ENCODE data around the gene CXXC1. TPM values are rescaled to one million over a fixed set of nuclear protein-coding genes. Genes with fewer than 3 reads are reported as not detected.
"Not testable (repeated sequence)": the region's sequence is repeated elsewhere in the genome, so short reads cannot be mapped to it uniquely, and the experiment has no call there.

The CXXC1 gene
- total RNA-seq, 1 donor from 2014 or later, result 60.2 TPM

DNA sequence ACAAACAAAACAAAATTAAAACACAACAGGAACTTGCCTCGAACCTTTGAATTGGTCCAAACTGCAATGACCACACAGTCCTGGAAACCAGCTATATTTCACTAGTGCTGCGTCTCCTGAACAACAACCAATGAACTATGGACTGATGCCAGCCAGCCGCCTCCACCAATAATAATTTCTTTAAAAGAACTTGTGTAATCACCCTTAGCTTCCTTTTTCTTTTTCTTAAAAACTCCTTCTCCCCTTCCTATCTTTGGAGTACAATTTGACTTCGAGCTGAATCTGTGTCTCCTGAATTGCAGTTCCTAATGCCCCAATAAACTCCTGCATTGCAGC is 1.6 kb upstream of the CXXC1 start:
- Histone ChIP-seq H3K9me3 (no peaks in the 10 kb centered on the region), H3K27ac (no peak overlapping the region), H3K4me1 (peaks cover 17% of the 10 kb centered on the region), H3K27me3 (ENCODE audit: low read depth) (no peaks in the 10 kb centered on the region), H3K36me3 (peaks cover 24% of the 10 kb centered on the region), H3K4me3 (no peak overlapping the region)
- TF ChIP-seq, protein P1, sequence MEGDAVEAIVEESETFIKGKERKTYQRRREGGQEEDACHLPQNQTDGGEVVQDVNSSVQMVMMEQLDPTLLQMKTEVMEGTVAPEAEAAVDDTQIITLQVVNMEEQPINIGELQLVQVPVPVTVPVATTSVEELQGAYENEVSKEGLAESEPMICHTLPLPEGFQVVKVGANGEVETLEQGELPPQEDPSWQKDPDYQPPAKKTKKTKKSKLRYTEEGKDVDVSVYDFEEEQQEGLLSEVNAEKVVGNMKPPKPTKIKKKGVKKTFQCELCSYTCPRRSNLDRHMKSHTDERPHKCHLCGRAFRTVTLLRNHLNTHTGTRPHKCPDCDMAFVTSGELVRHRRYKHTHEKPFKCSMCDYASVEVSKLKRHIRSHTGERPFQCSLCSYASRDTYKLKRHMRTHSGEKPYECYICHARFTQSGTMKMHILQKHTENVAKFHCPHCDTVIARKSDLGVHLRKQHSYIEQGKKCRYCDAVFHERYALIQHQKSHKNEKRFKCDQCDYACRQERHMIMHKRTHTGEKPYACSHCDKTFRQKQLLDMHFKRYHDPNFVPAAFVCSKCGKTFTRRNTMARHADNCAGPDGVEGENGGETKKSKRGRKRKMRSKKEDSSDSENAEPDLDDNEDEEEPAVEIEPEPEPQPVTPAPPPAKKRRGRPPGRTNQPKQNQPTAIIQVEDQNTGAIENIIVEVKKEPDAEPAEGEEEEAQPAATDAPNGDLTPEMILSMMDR (IDR thresholded peaks at IDR 0.05), result no peak
- intact Hi-C loops (cut with DNase I), result no loop called here
- DNase-seq (no peak), ATAC-seq (no peak)

DNA sequence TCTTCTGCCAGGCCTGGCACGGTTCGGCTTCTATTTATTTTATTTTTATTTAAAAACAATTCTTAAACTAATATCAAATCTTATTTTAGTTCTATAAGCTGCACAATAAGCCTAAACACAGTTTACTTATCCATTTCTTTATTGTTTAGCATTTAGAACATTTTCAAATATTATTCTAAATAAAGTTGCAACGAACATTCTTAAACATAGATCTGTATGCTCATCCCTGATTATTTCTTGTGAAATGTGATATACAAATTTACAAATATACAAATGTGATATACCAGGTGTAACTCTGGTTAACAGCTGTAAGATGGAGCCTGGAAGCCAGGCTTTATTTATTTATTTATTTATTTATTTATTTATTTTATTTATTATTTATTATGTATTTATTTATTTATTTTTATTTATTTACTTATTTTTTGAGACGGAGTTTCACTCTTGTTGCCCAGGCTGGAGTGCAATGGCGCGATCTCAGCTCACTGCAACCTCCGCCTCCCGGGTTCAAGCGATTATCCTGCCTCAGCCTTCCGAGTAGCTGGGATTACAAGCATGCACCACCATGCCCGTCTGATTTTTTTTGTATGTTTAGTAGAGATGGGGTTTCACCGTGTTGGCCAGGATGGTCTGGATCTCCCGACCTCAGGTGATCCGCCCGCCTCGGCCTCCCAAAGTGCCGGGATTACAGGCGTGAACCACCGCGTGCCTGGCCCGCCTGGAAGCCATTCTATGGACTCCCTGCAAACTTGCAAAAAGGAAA is 1.0 kb upstream of the CXXC1 start:
- H3K9me3 ChIP-seq; DNase-seq; intact Hi-C loops (cut with DNase I); H3K27me3 ChIP-seq (ENCODE audit: low read depth); ATAC-seq: not testable (repeated sequence)
- peaks cover 29% of the 10 kb centered on the region for H3K36me3 ChIP-seq
- H3K27ac ChIP-seq, result peak overlapping the region; percentile 85
- H3K4me1 ChIP-seq, result peaks cover 17% of the 10 kb centered on the region
- H3K4me3 ChIP-seq, result peak overlapping the region; percentile 72

- TF ChIP-seq, protein P1 (IDR thresholded peaks at IDR 0.05), result no peak
- H3K36me3 ChIP-seq, result peaks cover 41% of the 10 kb centered on the region
- intact Hi-C loops (cut with DNase I), result no loop called here
- H3K9me3 ChIP-seq, result no peaks in the 10 kb centered on the region
- peak overlapping the region; percentile 85 for H3K27ac ChIP-seq
- no peak for DNase-seq
- H3K27me3 ChIP-seq (ENCODE audit: low read depth), result no peaks in the 10 kb centered on the region
- peaks cover 23% of the 10 kb centered on the region for H3K4me1 ChIP-seq
- peak; percentile 1 to 5 for ATAC-seq
- H3K4me3 ChIP-seq, result peak overlapping the region; percentile 72
Measured at GRCh38 chr18:50287028-50287440, 458 bp downstream of the CXXC1 start.

- Histone ChIP-seq H3K4me1 (peaks cover 24% of the 10 kb centered on the region), H3K9me3 (no peaks in the 10 kb centered on the region), H3K27me3 (ENCODE audit: low read depth) (no peaks in the 10 kb centered on the region), H3K4me3 (peak overlapping the region; percentile 72), H3K36me3 (peaks cover 41% of the 10 kb centered on the region), H3K27ac (peak overlapping the region; percentile 85)
- DNase-seq (no peak), ATAC-seq (no peak)
- TF ChIP-seq, protein P1 (IDR thresholded peaks at IDR 0.05), result no peak
- intact Hi-C loops (cut with DNase I), result no loop called here
Measured at GRCh38 chr18:50286391-50287027, 983 bp downstream of the CXXC1 start.

GRCh38 chr18:50285631-50286321 is 1.7 kb downstream of the CXXC1 start:
- intact Hi-C loops (cut with DNase I), result no loop called here
- no peak for DNase-seq
- Histone ChIP-seq H3K4me3 (no peak overlapping the region), H3K27me3 (ENCODE audit: low read depth) (no peaks in the 10 kb centered on the region), H3K9me3 (no peaks in the 10 kb centered on the region), H3K36me3 (peaks cover 41% of the 10 kb centered on the region), H3K4me1 (peaks cover 25% of the 10 kb centered on the region), H3K27ac (no peak overlapping the region)
- TF ChIP-seq, protein P1 (IDR thresholded peaks at IDR 0.05), result no peak
- ATAC-seq, result no peak
